NT2/D1 (cell line): Measurements from ENCODE around the gene PARD6G.

Experiments
- YY1 ChIP-seq: IDR thresholded peaks from 2 replicates; pipeline ENCODE4 v1.6.1; 2011; ENCODE audit not compliant: insufficient read length, insufficient read depth
- ZNF274 ChIP-seq: IDR thresholded peaks from 2 replicates; pipeline ENCODE4 v1.6.1; 2011; ENCODE audit warnings: mild to moderate bottlenecking, low read depth, low read length

GRCh38 chr18:80126797-80127196, 120.5 kb downstream of the PARD6G start:
- TF ChIP-seq ZNF274: no peak
- TF ChIP-seq YY1: no peak
